Ovary (tissue), 3 donors: ENCODE data around the gene AQP2.

Source experiments
- CTCF ChIP-seq, 3 donors: fragments of 450-650 bp in 2 of 3; fragments of 200-600 bp in 1 of 3; IDR thresholded peaks; one replicate each; pipeline versions ENCODE4 v1.5.1 to v1.8.0; 2016 to 2022; ENCODE audit warnings: antibody characterized with exemption in 3 of 3, mild to moderate bottlenecking in 1 of 3
- POLR2A ChIP-seq: fragments of 450-650 bp; IDR thresholded peaks from one replicate; pipeline ENCODE4 v1.6.1; 2017; ENCODE audit warnings: antibody characterized with exemption, mild to moderate bottlenecking, moderate library complexity
- donor health status: DM: no; HTN: no; CAD: no.

- no peak for TF ChIP-seq POLR2A
- TF ChIP-seq CTCF (IDR thresholded peaks at IDR 0.05), result peak; percentile 67 to 85 (median 69)
Measured at GRCh38 chr12:49945394-49946080, 5.0 kb upstream of the AQP2 start.
